Measurements from ENCODE around the gene FAIM2.
"Not testable (repeated sequence)": the region's sequence is repeated elsewhere in the genome, so short reads cannot be mapped to it uniquely, and the experiment has no call there.

FAIM2 gene

DNA sequence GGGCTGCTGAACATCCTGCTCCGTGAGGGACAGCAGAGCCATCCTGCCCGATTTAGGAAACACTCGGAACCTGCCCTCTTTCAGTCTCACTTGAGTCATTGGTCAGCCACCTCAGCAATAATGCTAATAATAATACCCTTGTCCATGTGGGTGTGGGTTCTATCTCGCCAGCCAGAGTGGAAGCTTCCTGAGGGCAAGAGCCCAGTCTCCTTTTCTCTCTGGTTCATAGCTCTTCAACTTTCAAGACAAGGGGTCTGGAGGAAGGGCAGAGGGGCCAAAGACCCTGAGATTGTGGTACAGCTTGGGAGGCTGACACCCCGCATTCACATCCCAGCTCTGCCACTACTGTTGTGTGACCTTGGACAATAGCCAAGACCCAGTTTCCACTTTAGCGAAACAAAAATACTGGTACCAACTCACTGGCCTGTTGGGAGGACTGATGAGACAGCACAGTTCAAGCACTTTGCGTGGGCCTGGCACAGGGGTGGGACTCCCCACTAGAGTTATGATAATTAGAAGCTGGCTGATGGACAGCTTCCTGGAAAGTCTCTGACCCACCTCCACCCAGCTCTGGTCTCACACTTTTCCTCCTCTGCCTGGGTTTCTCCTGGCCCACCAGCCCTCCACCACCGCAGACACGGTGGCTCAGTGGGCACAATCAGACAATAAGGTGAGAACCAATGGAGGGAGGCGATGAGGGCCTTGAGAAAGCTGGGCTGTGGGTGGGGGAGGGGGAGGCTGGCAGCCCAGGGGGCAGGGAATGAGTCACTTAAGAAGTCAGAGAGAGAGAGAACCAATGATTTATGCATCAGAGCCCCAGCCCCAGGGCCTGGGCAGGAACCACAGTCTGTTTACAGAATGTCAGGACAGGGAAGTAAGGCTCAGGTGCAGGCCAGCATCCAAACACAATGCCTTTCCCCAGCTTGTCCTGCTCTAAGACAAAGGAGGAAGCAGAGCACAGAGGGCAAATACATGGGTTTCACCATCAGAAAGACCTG is 9.6 kb downstream of the FAIM2 start:
- DNase-seq = no peak

- no peak for DNase-seq
These were observed 10.9 kb downstream of the FAIM2 start for GRCh38 chr12:49892732-49893317.

DNA sequence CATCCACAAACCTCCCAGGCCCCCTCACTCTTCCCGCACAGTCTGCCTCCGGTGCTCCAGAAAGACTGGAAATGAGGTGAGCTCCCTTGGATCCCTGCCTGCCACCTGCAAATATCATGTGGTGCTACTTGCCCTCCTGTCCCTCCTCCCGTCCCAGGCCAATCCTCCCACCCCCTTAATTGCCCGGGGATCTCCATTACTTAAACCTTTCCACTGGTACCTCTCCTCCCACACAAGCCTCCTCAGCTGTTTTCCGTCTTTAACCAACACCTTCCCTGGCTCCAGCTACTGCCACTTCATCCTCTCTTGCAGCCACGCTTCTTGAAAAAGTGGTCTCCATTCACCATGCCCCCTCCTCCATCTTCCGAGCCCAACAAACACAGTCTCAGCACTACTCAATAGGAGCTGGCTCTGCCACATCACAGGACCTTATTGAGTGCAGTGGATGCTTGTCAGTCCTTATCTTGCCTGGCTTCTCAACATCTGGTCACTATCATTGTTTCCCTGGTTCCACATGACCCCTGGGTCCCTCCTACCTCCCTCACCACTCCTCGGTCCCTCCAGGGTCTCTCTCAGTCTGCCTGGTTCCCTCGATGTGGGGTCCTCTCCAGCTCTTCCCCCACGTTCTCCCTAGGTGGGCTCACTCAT is 11.5 kb downstream of the FAIM2 start:
- no peak for DNase-seq

DNA sequence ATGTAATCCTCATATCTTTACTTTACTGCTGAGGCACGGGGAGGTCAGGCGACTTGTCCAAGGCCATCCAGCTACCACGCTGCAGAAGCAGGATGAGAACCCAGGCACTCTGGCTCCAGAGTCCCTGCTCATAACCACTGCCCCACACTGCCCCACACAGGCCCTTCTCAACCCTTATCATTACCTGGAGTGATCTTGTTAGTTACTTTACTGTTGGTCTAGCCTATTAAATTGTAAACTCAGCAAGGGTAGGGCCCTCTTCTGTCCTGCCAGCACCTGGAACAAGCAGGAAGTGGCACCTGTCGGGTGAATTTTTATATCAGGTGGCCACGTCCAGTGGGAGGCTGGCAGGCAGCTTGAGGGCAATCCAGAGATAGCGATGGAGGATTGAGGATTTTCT is 12.2 kb downstream of the FAIM2 start:
- no peak for DNase-seq

- DNase-seq = no peak
These were observed 12.7 kb downstream of the FAIM2 start for GRCh38 chr12:49891012-49891411.

- DNase-seq = no peak
These were observed 13.6 kb downstream of the FAIM2 start for GRCh38 chr12:49890096-49890461.

DNA sequence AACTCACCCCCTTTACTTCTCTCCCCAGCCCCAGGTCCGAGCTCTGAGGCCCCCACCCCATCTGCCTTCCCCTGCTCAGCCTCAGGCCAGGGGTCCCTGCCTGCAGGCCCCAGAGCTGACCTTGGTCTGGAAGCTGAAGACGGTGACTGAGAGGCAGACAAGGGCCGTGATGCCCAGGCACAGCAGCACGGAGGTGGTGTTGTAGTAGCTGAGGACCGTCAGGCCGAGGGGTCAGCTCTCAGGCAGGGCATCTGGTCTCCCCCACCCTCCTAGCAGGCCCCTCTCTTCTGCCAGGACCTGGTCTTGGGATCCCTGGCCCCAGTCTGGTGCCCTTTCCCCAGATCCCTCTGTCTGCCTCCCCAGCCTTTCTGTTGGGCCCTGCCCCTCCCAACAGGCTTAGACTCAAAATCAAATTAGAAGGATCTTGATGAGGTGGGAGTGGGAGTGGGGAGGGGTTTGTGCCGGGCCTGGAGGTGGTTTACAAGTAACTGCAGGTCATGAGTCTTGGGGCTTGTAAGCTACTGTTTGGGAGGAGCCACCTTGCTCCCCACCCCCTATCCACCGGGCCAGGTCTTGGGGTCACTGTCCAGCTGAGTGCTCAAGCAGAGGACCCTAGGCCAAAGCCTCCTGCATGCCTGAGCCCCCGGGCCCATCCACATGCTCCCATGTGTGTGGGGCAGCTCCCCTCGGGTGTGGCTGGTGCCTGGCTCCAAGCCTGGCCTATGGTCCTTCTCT is 14.2 kb downstream of the FAIM2 start:
- no peak for DNase-seq

DNA sequence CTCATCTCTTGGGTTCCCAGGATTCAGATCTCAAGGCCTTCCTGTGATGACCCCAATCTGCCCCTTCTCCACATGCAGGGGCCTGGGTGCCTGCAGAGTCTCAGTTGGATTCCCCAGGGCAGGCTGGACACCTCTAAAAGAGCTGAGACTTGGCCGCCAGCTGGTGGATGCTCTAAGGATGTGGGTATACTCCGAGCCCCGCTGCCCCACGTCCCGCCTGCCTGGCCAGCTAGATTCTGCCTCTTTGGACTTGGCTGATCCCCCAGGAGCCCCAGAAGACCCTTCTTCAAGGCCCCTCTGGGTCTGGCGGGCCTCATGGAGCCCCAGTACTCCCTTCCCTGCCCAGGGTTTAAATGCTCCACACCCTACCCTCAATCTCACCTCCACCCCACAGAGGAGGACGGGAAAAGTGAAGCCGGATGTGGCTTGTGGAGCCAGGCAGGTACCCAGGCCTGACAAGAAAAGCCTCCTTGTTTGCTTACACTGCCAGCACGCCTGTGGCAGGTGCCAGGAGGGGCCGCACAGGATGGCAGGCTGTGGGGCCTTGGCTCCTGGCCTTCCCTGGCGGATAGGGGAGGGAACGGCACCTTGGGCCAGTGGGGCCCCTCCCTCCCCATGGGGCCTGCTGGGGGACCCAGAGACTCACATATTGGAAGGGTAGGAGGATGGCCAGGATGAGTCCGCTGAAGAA is 15.1 kb downstream of the FAIM2 start:
- DNase-seq = no peak

DNA sequence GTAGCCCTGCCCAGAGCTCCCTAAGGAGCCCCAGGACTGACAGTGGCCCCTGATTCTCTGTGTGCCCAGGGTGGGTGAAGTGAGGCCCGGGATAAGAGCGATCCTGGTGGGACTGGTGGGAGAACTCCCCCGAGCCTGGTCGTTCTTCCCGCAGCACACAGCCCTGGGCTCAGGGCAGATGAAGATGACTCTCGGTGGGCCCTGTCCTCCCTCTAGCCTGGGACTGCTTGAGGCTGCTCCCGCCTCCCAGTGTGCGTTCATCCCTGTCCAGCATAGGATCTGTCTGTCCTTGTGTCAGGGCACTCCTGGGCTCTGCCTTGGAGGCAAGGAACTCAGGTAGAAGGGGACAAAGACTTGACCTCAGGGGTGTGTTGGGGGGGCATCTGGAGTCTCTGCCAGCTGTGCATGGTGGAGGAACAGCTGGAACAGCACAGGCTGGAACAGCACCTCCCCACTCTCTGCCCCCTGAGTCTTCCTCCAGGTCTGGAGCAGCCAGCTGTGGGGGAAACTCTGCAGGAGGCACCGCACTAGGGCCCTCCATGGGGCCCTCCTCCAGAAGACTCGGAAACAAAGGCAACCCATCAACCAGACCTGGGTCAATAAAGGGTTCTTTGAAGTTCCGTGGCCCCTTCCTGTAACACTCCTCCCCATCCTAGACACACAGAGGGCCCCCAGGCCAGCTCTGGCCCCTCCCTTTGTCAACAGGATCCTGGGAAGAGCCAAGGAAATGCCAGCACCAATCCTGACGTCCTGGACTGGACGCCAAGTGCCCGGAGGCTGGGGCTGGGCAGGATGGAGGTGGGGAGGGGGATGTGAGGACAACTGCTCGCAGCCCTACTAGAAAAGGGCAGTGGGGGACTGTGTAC is 15.9 kb downstream of the FAIM2 start:
- no peak for DNase-seq

DNA sequence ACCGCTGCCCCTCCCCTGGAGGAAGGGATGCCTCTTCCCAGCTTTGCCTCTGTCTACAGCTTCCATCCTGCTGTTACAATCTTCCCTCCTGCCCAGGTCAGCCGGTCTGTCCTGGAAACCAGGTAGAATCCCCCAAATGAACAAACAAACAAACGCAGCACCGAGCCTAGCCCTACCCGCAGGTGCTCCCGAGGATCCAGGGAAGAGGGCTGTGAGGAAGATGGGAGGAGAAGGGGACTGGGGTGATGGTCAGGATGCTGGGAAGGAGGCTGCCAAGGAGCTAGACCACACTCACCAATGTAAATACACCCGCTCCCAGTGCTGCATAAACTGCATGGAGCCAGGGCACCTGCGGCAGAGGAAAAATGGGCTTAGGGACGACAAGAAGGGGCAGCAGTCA is 16.6 kb downstream of the FAIM2 start:
- DNase-seq = no peak

DNA sequence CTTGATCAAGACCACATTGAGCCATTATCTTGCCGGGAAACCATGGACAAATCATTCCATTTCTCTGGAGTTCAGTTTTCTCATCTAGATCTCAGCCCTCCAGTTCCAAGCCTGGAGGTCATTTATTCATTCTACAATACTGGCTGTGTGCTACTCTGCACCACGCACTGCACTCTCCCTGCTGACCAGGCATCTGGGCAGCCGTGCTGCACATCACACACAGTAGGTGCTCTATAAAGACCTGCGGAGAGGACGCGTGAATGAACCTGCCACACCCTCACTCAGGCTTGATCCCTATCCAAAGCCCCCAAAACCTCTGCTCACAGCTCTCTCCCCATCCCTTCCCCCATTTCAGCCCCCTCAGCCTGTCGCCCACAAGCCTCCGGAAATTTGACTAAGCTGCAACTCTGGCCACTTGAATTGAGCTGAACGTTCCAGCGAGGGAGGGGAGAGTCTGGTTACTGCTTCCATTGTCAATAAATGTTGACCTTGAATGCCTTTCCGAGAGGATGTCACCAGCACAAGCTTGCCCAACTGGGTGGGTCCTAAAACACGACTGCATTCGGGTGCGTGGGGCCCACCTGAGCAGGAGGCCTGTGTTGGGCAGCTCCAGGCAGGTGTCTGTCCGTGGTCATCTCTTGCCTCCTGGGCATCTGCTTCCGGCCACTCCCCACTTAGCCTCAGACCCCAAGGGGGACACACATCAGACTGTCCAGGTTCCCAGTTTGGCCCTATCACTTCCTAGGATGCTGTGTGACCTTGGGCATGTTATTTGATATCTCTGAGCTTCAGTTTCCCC is 17.8 kb downstream of the FAIM2 start:
- DNase-seq = no peak

DNA sequence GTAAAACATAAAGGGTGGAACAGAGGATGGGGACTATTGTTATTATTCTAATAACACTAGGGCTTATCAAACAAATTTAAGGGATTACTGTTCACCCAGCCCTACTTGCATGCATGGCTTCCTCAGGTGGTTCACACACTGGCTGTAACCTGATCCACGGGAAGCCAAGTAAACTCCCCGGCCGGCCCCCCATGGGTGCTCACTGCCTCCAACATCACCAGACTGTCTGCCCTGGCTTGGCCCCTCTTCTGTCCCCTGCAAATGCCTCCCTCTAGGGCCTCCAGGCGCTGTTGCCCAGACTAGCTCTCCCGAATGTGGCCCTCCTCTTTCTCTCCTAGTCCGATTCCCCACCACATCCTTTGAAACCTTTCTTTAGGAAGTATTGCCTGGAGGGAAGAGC is 18.6 kb downstream of the FAIM2 start:
- no peak for DNase-seq

DNA sequence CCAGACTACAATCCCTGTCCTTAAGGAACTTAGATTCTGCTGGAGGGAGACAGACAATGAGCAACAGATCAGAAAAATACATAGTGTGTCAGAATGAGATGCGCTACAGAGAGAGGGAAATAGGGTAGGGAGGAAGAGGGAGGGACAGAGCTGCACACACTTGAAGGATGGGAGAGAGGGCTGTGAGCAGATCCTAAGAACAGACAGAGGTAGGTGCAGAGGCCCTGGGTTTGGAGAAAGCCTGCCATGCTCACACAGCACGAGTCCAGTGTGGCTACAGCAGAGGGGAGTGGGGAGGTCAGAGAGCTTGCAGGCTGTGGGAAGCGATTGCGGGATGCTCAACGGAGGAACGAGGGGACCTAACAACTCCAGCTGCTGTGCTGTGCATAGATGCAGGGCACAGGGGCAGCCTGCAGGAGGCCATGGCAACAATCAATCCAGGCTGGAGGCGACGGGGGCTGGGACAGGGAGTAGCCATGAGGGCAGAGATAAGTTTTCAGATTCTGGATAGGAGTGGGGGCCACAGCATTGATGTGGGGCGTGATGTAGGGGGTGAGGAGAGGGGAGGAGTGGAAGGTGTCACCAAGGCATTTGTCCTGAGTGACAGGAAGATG is 20.7 kb downstream of the FAIM2 start:
- DNase-seq = no peak

GRCh38 chr12:49882248-49882850 is 21.4 kb downstream of the FAIM2 start:
- no peak for DNase-seq

- DNase-seq = no peak
These were observed 22.1 kb downstream of the FAIM2 start for GRCh38 chr12:49881415-49882247.

DNA sequence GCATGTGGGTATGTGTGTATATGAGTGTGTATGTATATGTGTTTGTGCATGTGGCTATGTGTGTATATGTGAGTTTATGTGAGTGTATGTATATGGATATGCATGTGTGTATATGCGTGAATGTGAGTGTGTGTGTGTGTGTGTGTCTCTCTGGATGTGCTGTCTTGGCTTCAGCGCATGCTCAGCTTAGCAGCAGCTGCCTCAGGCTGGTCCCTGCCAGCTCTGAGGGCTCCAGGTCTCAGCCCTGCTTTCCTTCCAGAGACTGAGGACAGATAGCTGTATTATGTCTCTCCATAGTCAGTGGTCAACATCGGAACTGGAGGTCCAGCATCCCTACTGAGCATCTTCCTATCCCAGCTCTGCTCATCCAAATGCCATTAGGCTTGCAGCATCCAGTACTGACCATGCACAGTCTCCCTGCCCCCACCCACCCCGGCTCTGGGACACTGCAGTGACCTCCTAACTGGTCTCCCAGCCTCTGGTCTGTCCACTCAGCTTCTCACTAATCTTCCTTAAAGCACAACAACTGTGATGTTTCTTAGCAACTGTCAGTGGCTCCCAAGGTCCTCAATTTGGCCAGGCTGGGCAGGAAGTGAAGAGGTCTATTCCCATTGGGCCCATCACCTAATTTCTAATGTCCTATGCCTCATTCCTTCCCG is 22.8 kb downstream of the FAIM2 start:
- DNase-seq = no peak

- DNase-seq = not testable (repeated sequence)
These were observed 24.6 kb downstream of the FAIM2 start for GRCh38 chr12:49879065-49879464.

- DNase-seq = no peak
These were observed 25.7 kb downstream of the FAIM2 start for GRCh38 chr12:49878021-49878420.

Measured in activated CD4-positive, alpha-beta T cell treated with anti-CD3 and anti-CD28 coated beads for 1 hour (primary cell).